PC-3 (cell line): Measurements from ENCODE around the gene SYT13. TPM values are rescaled to one million over a fixed set of nuclear protein-coding genes. Genes with fewer than 3 reads are reported as not detected.
A peak's percentile ranks its signal among the peaks of the same experiment; 100 is the strongest.

Source experiments
- ATAC-seq: fragments of 200-7000 bp; cut with Tn5 transposase; 2 replicates; pipeline ENCODE4 v1.9.1; 2020; ENCODE audit warnings: mild to moderate bottlenecking, moderate library complexity
- BruUV-seq: library from RNA; stranded (reverse); fragments of 400-500 nt; replicated peaks from 2 replicates; lab custom pipeline; 2021; lab: Mats Ljungman, UMichigan
- CTCF ChIA-PET: fragments of 300-600 bp; sonication (Branson Sonifier 250); formaldehyde crosslinking; loops from one replicate; lab custom pipeline; 2022; ENCODE audit warnings: antibody characterized with exemption; lab: Charles Lee
- POLR2A ChIA-PET: fragments of 300-600 bp; sonication (Branson Sonifier 250); formaldehyde crosslinking; loops from one replicate; lab custom pipeline; 2022; ENCODE audit warnings: antibody characterized with exemption; ENCODE audit not compliant: unreplicated experiment; lab: Charles Lee
- DNase-seq: peaks from one replicate; pipeline ENCODE4 v3.0.0-alpha.2; 2015
- H2AFZ ChIP-seq: fragments of 300-600 bp; sonication (generic); 2 replicates; pipeline ENCODE4 v1.6.0; 2016; ENCODE audit warnings: antibody characterized with exemption, low read length
- H3F3A ChIP-seq: fragments of 300-600 bp; sonication (generic); one replicate; pipeline ENCODE4 v1.6.0; 2017; ENCODE audit warnings: antibody characterized with exemption, low read length, control low read depth, mild to moderate bottlenecking; ENCODE audit not compliant: unreplicated experiment
- H3K27ac ChIP-seq: fragments of 300-600 bp; sonication (generic); 2 replicates; pipeline ENCODE4 v1.5.1; 2016; ENCODE audit warnings: mild to moderate bottlenecking, low read length
- H3K27me3 ChIP-seq: fragments of 300-600 bp; sonication (generic); 2 replicates; pipeline ENCODE4 v1.6.1; 2016; ENCODE audit warnings: low read length, mixed read lengths
- H3K36me3 ChIP-seq: fragments of 300-600 bp; sonication (generic); 2 replicates; pipeline ENCODE4 v1.6.1; 2016; ENCODE audit warnings: low read depth, mixed run types, low read length, mixed read lengths
- H3K4me1 ChIP-seq: fragments of 300-600 bp; sonication (generic); 2 replicates; pipeline ENCODE4 v1.5.1; 2016; ENCODE audit warnings: low read length; ENCODE audit not compliant: insufficient read depth
- H3K4me2 ChIP-seq: fragments of 300-600 bp; sonication (generic); 2 replicates; pipeline ENCODE4 v1.6.0; 2016; ENCODE audit warnings: low read length
- H3K4me3 ChIP-seq: fragments of 300-600 bp; sonication (generic); 2 replicates; pipeline ENCODE4 v1.5.1; 2016; ENCODE audit warnings: mild to moderate bottlenecking, low read length, mixed read lengths
- H3K79me2 ChIP-seq: fragments of 300-600 bp; sonication (generic); 2 replicates; pipeline ENCODE4 v1.6.1; 2017; ENCODE audit warnings: low read length, mixed read lengths
- H3K9ac ChIP-seq: fragments of 300-600 bp; sonication (generic); 2 replicates; pipeline ENCODE4 v1.6.0; 2016; ENCODE audit warnings: mild to moderate bottlenecking, low read length
- H3K9me2 ChIP-seq: fragments of 300-600 bp; sonication (generic); replicated peaks from 2 replicates; pipeline ENCODE4 v1.6.1; 2016; ENCODE audit warnings: mixed run types, low read length, mixed read lengths
- H3K9me3 ChIP-seq: fragments of 300-600 bp; sonication (generic); 2 replicates; pipeline ENCODE4 v1.6.1; 2016; ENCODE audit warnings: low read length, mixed read lengths
- H4K20me1 ChIP-seq: fragments of 300-600 bp; sonication (generic); 2 replicates; pipeline ENCODE4 v1.6.1; 2016; ENCODE audit warnings: low read length, mixed read lengths
- CTCF ChIP-seq: fragments of 300-600 bp; sonication (generic); conservative IDR thresholded peaks from 2 replicates; pipeline ENCODE4 v1.5.1; 2017; ENCODE audit warnings: antibody characterized with exemption, low read depth, mild to moderate bottlenecking, low read length
- EZH2 ChIP-seq: fragments of 300-600 bp; sonication (generic); IDR thresholded peaks from one replicate; pipeline ENCODE4 v1.6.1; 2017; ENCODE audit warnings: antibody characterized with exemption, mild to moderate bottlenecking, low read length; ENCODE audit not compliant: unreplicated experiment
- EZH2phosphoT487 ChIP-seq: fragments of 300-600 bp; sonication (generic); IDR thresholded peaks from 2 replicates; pipeline ENCODE4 v1.6.1; 2018; ENCODE audit warnings: mild to moderate bottlenecking, antibody characterized with exemption, low read length, borderline replicate concordance
- intact Hi-C: fragments of 100-400 bp; cut with micrococcal nuclease; formaldehyde crosslinking; loops from 2 replicates; pipeline ENCODE4 v1.9.0; 2023
- total RNA-seq: library from RNA; depleted of rRNA; stranded (reverse); fragments of >200 nt; gene quantifications from 2 replicates; pipeline ENCODE4 v1.2.3, GENCODE V29; 2014

The SYT13 gene
- total RNA-seq, 1 experiment from 2014 or later, result not detected

GRCh38 chr11:45226901-45227300, 59.2 kb downstream of the SYT13 start:
- Histone ChIP-seq H3K4me1 (peaks cover 9% of the 10 kb centered on the region; the same call in 1 of the 2 replicates), H3K4me2 (no peak overlapping the region), H3F3A (no peaks in the 10 kb centered on the region), H3K79me2 (no peaks in the 10 kb centered on the region), H3K27ac (no peak overlapping the region), H3K9me3 (no peaks in the 10 kb centered on the region), H3K9me2 (no peaks in the 10 kb centered on the region), H3K4me3 (no peak overlapping the region), H4K20me1 (no peaks in the 10 kb centered on the region), H3K36me3 (no peaks in the 10 kb centered on the region), H3K9ac (no peak overlapping the region), H3K27me3 (no peaks in the 10 kb centered on the region), H2AFZ (no peak overlapping the region)
- POLR2A ChIA-PET, result no interaction called here
- no peak for ATAC-seq
- DNase-seq, result no peak
- TF ChIP-seq EZH2 (no peak), CTCF (no peak), EZH2phosphoT487 (no peak)
- intact Hi-C loops, result no loop called here
- CTCF ChIA-PET, result no interaction called here
- no TSS peak for BruUV-seq

GRCh38 chr11:45225961-45226871, 59.9 kb downstream of the SYT13 start:
- H3K4me3 ChIP-seq, result no peak overlapping the region
- no peaks in the 10 kb centered on the region for H3K9me3 ChIP-seq
- H3K79me2 ChIP-seq, result no peaks in the 10 kb centered on the region
- no peaks in the 10 kb centered on the region for H3K36me3 ChIP-seq
- H3F3A ChIP-seq, result no peaks in the 10 kb centered on the region
- no peaks in the 10 kb centered on the region for H4K20me1 ChIP-seq
- peaks cover 9% of the 10 kb centered on the region; the same call in 1 of the 2 replicates for H3K4me1 ChIP-seq
- POLR2A ChIA-PET, result no interaction called here
- H2AFZ ChIP-seq, result no peak overlapping the region
- H3K4me2 ChIP-seq, result no peak overlapping the region
- H3K9ac ChIP-seq, result no peak overlapping the region
- no peaks in the 10 kb centered on the region for H3K27me3 ChIP-seq
- no peaks in the 10 kb centered on the region for H3K9me2 ChIP-seq
- intact Hi-C loops, result no loop called here
- CTCF ChIA-PET, result no interaction called here
- no peak for DNase-seq
- no TSS peak for BruUV-seq
- no peak overlapping the region for H3K27ac ChIP-seq
- ATAC-seq, result no peak
- TF ChIP-seq EZH2, result no peak
- no peak for TF ChIP-seq CTCF
- no peak for TF ChIP-seq EZH2phosphoT487

GRCh38 chr11:45225277-45225676, 60.9 kb downstream of the SYT13 start:
- POLR2A ChIA-PET, result no interaction called here

More at GRCh38 chr11:45225277-45225676, 60.9 kb downstream of the SYT13 start:
- Histone ChIP-seq H3K4me2 (no peak overlapping the region), H3K4me1 (peaks cover 9% of the 10 kb centered on the region; the same call in 1 of the 2 replicates), H2AFZ (no peak overlapping the region), H3K9me2 (no peaks in the 10 kb centered on the region), H3F3A (no peaks in the 10 kb centered on the region), H3K27me3 (no peaks in the 10 kb centered on the region), H3K27ac (no peak overlapping the region), H3K9ac (no peak overlapping the region), H3K9me3 (no peaks in the 10 kb centered on the region), H4K20me1 (no peaks in the 10 kb centered on the region), H3K36me3 (no peaks in the 10 kb centered on the region), H3K79me2 (no peaks in the 10 kb centered on the region), H3K4me3 (no peak overlapping the region)
- BruUV-seq, result no TSS peak
- intact Hi-C loops, result no loop called here
- ATAC-seq (peak; percentile 75), DNase-seq (peak; percentile 55)
- CTCF ChIA-PET, result interaction anchor here (0.6 kb wide), 1 partner anchor 289 kb away, joined by 5 read pairs; no protein-coding TSS in a partner anchor
- no peak for TF ChIP-seq EZH2
- no peak for TF ChIP-seq EZH2phosphoT487
- TF ChIP-seq CTCF, result no peak
